ENCODE measurements around the gene PODXL2. TPM values are rescaled to one million over a fixed set of nuclear protein-coding genes. Genes with fewer than 3 reads are reported as not detected.

Gene PODXL2
- total and polyA plus RNA-seq, 2 donors (not counting 1 experiment from before 2014, with no cell fraction given): 3.1 to 4.0 TPM

- intact Hi-C loops (cut with micrococcal nuclease): no loop called here
- H3K27me3 ChIP-seq (replicated peaks in 1 of 4; ENCODE audit: control extremely low read depth in 1 of 4, control insufficient read depth in 3 of 4, insufficient read depth in 4 of 4, low read length in 3 of 4): peaks cover 0 to 24% (median 13%) of the 10 kb centered on the region in 4 experiments
- H3K4me1 ChIP-seq (ENCODE audit: control insufficient read depth in 2 of 2, insufficient read depth in 2 of 2, low read length in 2 of 2): peaks cover 14 to 17% of the 10 kb centered on the region in 2 donors
- ATAC-seq (ENCODE audit: low read depth) (no peak), DNase-seq (no peak)
- POLR2A ChIA-PET: no interaction called here
- WGBS (ENCODE audit: insufficient coverage): 95% methylated on average over 10 of the region's 12 CpGs
- H3K27ac ChIP-seq (ENCODE audit: low read length in 2 of 2): no peak overlapping the region
- no peak for TF ChIP-seq EZH2 (IDR thresholded peaks at IDR 0.05; ENCODE audit: borderline replicate concordance, insufficient read depth, low read depth, low read length, poor library complexity, severe bottlenecking)
- TF ChIP-seq CTCF (IDR thresholded peaks at IDR 0.05): no peak
- H3K4me2 ChIP-seq (replicated peaks; ENCODE audit: low read depth, low read length, poor library complexity, severe bottlenecking): no peak overlapping the region
- H3K36me3 ChIP-seq (replicated peaks in 1 of 2; ENCODE audit: control extremely low read depth in 1 of 2, control insufficient read depth in 1 of 2, extremely low read depth in 1 of 2, insufficient read depth in 2 of 2, low read length in 1 of 2): no peaks in the 10 kb centered on the region
- Mint-ChIP-seq H3K27ac (no peak overlapping the region), H3K4me3 (peak overlapping the region; percentile 47), H3K4me1 (peaks cover 27% of the 10 kb centered on the region), H3K27me3 (peaks cover 24% of the 10 kb centered on the region), H3K9me3 (ENCODE audit: insufficient read depth) (no peaks in the 10 kb centered on the region)
- H3K4me3 ChIP-seq (ENCODE audit: control extremely low read depth in 1 of 5, extremely low read depth in 1 of 5, insufficient read depth in 1 of 5, low read depth in 2 of 5, low read length in 4 of 5): no peak overlapping the region
- peak overlapping the region; percentile 82 for H2AFZ ChIP-seq (ENCODE audit: insufficient read depth, low read depth, low read length, poor library complexity, severe bottlenecking)
- no peaks in the 10 kb centered on the region for H3K79me2 ChIP-seq (ENCODE audit: control insufficient read depth, insufficient read depth, low read length)
- CTCF ChIA-PET: no interaction called here
- H3K9ac ChIP-seq (ENCODE audit: low read length): no peak overlapping the region
- H4K20me1 ChIP-seq (ENCODE audit: control insufficient read depth, insufficient read depth, low read length, poor library complexity, severe bottlenecking): no peaks in the 10 kb centered on the region
- peaks cover 0 to 10% (median 0%) of the 10 kb centered on the region in 3 donors for H3K9me3 ChIP-seq (ENCODE audit: control extremely low read depth in 1 of 3, control insufficient read depth in 2 of 3, insufficient read depth in 1 of 3, low read length in 2 of 3)
Observed at GRCh38 chr3:127630811-127631714, 2.1 kb downstream of the PODXL2 start.

Measured in B cell (primary cell).